ENCODE results near the gene RRP36.

RRP36 gene

GRCh38 chr6:43047998-43048397 is 26.6 kb downstream of the RRP36 start:
- peaks cover 0 to 4% of the 10 kb centered on the region in 2 donors for H3K9me3 ChIP-seq (replicated peaks in 1 of 2; ENCODE audit: control insufficient read depth in 2 of 2, insufficient read depth in 1 of 2, low read depth in 1 of 2, low read length in 2 of 2)
- H3K36me3 ChIP-seq (replicated peaks in 1 of 2; ENCODE audit: control insufficient read depth in 2 of 2, insufficient read depth in 2 of 2, low read length in 2 of 2): peaks cover 55 to 87% of the 10 kb centered on the region in 2 donors
- H3K18ac ChIP-seq (ENCODE audit: low read length): no peak overlapping the region
- WGBS, 2 donors (ENCODE audit: extremely low coverage in 2 of 2, insufficient read length in 2 of 2, insufficient replicate concordance in 1 of 2): no CpG with 5 or more reads among the region's 7 CpGs
- H2BK5ac ChIP-seq (ENCODE audit: low read length): no peak overlapping the region
- no peak overlapping the region for H4K8ac ChIP-seq (ENCODE audit: low read depth, low read length)
- no peak overlapping the region for H3K14ac ChIP-seq (ENCODE audit: low read length)
- peaks cover 3% of the 10 kb centered on the region for H3K79me1 ChIP-seq (ENCODE audit: low read depth, low read length)
- no peak overlapping the region for H4K91ac ChIP-seq (ENCODE audit: low read depth, low read length, poor library complexity)
- no peaks in the 10 kb centered on the region for H3K27me3 ChIP-seq (ENCODE audit: control insufficient read depth in 3 of 3, insufficient read depth in 3 of 3, low read depth in 1 of 3, low read length in 3 of 3)
- H3K4me3 ChIP-seq (ENCODE audit: low read length in 2 of 2): no peak overlapping the region
- no peak overlapping the region for H3K27ac ChIP-seq (replicated peaks; ENCODE audit: low read length)
- H2AFZ ChIP-seq (ENCODE audit: low read length): no peak overlapping the region
- H2BK120ac ChIP-seq (ENCODE audit: low read depth, low read length): no peak overlapping the region
- H3K23ac ChIP-seq (ENCODE audit: low read depth, low read length, poor library complexity): peak overlapping the region; percentile 59
- no peak overlapping the region for H3K4me2 ChIP-seq (ENCODE audit: insufficient read depth, low read length, poor library complexity, severe bottlenecking)
- H3K4ac ChIP-seq (ENCODE audit: low read length): no peak overlapping the region
- no peak overlapping the region for H3K9ac ChIP-seq (ENCODE audit: low read depth, low read length, poor library complexity)
- no peak overlapping the region for H2BK12ac ChIP-seq (ENCODE audit: low read length)
- DNase-seq (ENCODE audit: low spot score): no peak
- no peak overlapping the region for H2BK15ac ChIP-seq (ENCODE audit: low read length)
- peaks cover 1 to 5% of the 10 kb centered on the region in 2 donors for H3K4me1 ChIP-seq (ENCODE audit: control insufficient read depth in 2 of 2, insufficient read depth in 1 of 2, low read depth in 1 of 2, low read length in 2 of 2)
- no peak overlapping the region for H2AK5ac ChIP-seq (ENCODE audit: low read depth, low read length)

GRCh38 chr6:43050981-43051380 is 29.6 kb downstream of the RRP36 start:
- H4K8ac ChIP-seq (ENCODE audit: low read depth, low read length): no peak overlapping the region
- peaks cover 4 to 6% of the 10 kb centered on the region in 2 donors for H3K4me1 ChIP-seq (ENCODE audit: control insufficient read depth in 2 of 2, insufficient read depth in 1 of 2, low read depth in 1 of 2, low read length in 2 of 2)
- H2BK12ac ChIP-seq (ENCODE audit: low read length): no peak overlapping the region
- H3K18ac ChIP-seq (ENCODE audit: low read length): no peak overlapping the region
- H3K79me1 ChIP-seq (ENCODE audit: low read depth, low read length): peaks cover 3% of the 10 kb centered on the region
- H3K23ac ChIP-seq (ENCODE audit: low read depth, low read length, poor library complexity): no peak overlapping the region
- no peak overlapping the region for H2AK5ac ChIP-seq (ENCODE audit: low read depth, low read length)
- no peak overlapping the region for H2BK15ac ChIP-seq (ENCODE audit: low read length)
- no peak overlapping the region for H3K4me2 ChIP-seq (ENCODE audit: insufficient read depth, low read length, poor library complexity, severe bottlenecking)
- DNase-seq (ENCODE audit: low spot score): no peak
- H3K9ac ChIP-seq (ENCODE audit: low read depth, low read length, poor library complexity): no peak overlapping the region
- no peak overlapping the region for H4K91ac ChIP-seq (ENCODE audit: low read depth, low read length, poor library complexity)
- H3K4ac ChIP-seq (ENCODE audit: low read length): no peak overlapping the region
- no peaks in the 10 kb centered on the region for H3K9me3 ChIP-seq (replicated peaks in 1 of 2; ENCODE audit: control insufficient read depth in 2 of 2, insufficient read depth in 1 of 2, low read depth in 1 of 2, low read length in 2 of 2)
- H3K27ac ChIP-seq (replicated peaks; ENCODE audit: low read length): no peak overlapping the region
- H3K4me3 ChIP-seq (ENCODE audit: low read length in 2 of 2): no peak overlapping the region
- no CpG with 5 or more reads among the region's 17 CpGs for whole genome bisulfite sequencing, 2 donors (ENCODE audit: extremely low coverage in 2 of 2, insufficient read length in 2 of 2, insufficient replicate concordance in 1 of 2)
- no peak overlapping the region for H2BK5ac ChIP-seq (ENCODE audit: low read length)
- H2AFZ ChIP-seq (ENCODE audit: low read length): no peak overlapping the region
- H3K36me3 ChIP-seq (replicated peaks in 1 of 2; ENCODE audit: control insufficient read depth in 2 of 2, insufficient read depth in 2 of 2, low read length in 2 of 2): peaks cover 44 to 75% of the 10 kb centered on the region in 2 donors
- no peak overlapping the region for H3K14ac ChIP-seq (ENCODE audit: low read length)
- no peak overlapping the region for H2BK120ac ChIP-seq (ENCODE audit: low read depth, low read length)
- H3K27me3 ChIP-seq (ENCODE audit: control insufficient read depth in 3 of 3, insufficient read depth in 3 of 3, low read depth in 1 of 3, low read length in 3 of 3): no peaks in the 10 kb centered on the region

- Histone ChIP-seq H3K4me2 (ENCODE audit: insufficient read depth, low read length, poor library complexity, severe bottlenecking) (no peak overlapping the region), H3K79me1 (ENCODE audit: low read depth, low read length) (peaks cover 3% of the 10 kb centered on the region), H2AK5ac (ENCODE audit: low read depth, low read length) (peak overlapping the region; percentile 91), H3K27me3 (ENCODE audit: control insufficient read depth in 3 of 3, insufficient read depth in 3 of 3, low read depth in 1 of 3, low read length in 3 of 3) (no peaks in the 10 kb centered on the region), H3K14ac (ENCODE audit: low read length) (no peak overlapping the region), H3K4ac (ENCODE audit: low read length) (no peak overlapping the region), H3K9ac (ENCODE audit: low read depth, low read length, poor library complexity) (peak overlapping the region; percentile 98), H2BK5ac (ENCODE audit: low read length) (no peak overlapping the region), H3K27ac (replicated peaks; ENCODE audit: low read length) (no peak overlapping the region), H4K91ac (ENCODE audit: low read depth, low read length, poor library complexity) (no peak overlapping the region), H3K4me1 (ENCODE audit: control insufficient read depth in 2 of 2, insufficient read depth in 1 of 2, low read depth in 1 of 2, low read length in 2 of 2) (peaks cover 4 to 6% of the 10 kb centered on the region in 2 donors), H2BK15ac (ENCODE audit: low read length) (no peak overlapping the region), H3K4me3 (ENCODE audit: low read length in 2 of 2) (peak overlapping the region in 1 of 2 donors; percentile 87), H2AFZ (ENCODE audit: low read length) (no peak overlapping the region), H3K18ac (ENCODE audit: low read length) (no peak overlapping the region), H4K8ac (ENCODE audit: low read depth, low read length) (no peak overlapping the region), H2BK120ac (ENCODE audit: low read depth, low read length) (no peak overlapping the region), H3K9me3 (replicated peaks in 1 of 2; ENCODE audit: control insufficient read depth in 2 of 2, insufficient read depth in 1 of 2, low read depth in 1 of 2, low read length in 2 of 2) (no peaks in the 10 kb centered on the region), H2BK12ac (ENCODE audit: low read length) (no peak overlapping the region), H3K36me3 (replicated peaks in 1 of 2; ENCODE audit: control insufficient read depth in 2 of 2, insufficient read depth in 2 of 2, low read length in 2 of 2) (peaks cover 34 to 68% of the 10 kb centered on the region in 2 donors), H3K23ac (ENCODE audit: low read depth, low read length, poor library complexity) (peak overlapping the region; percentile 28)
- WGBS, 2 donors (ENCODE audit: extremely low coverage in 2 of 2, insufficient read length in 2 of 2, insufficient replicate concordance in 1 of 2): no CpG with 5 or more reads among the region's 19 CpGs
- DNase-seq (ENCODE audit: low spot score): no peak
These were observed 30.9 kb downstream of the RRP36 start for GRCh38 chr6:43052225-43052841.

- Histone ChIP-seq H2AK5ac (ENCODE audit: low read depth, low read length) (peak overlapping the region; percentile 91), H3K36me3 (replicated peaks in 1 of 2; ENCODE audit: control insufficient read depth in 2 of 2, insufficient read depth in 2 of 2, low read length in 2 of 2) (peaks cover 31 to 66% of the 10 kb centered on the region in 2 donors), H2BK120ac (ENCODE audit: low read depth, low read length) (peak overlapping the region; percentile 35), H3K4me2 (ENCODE audit: insufficient read depth, low read length, poor library complexity, severe bottlenecking) (peak overlapping the region; percentile 71), H2BK5ac (ENCODE audit: low read length) (peak overlapping the region; percentile 84), H3K27me3 (ENCODE audit: control insufficient read depth in 3 of 3, insufficient read depth in 3 of 3, low read depth in 1 of 3, low read length in 3 of 3) (no peaks in the 10 kb centered on the region), H2AFZ (ENCODE audit: low read length) (peak overlapping the region; percentile 86), H2BK15ac (ENCODE audit: low read length) (peak overlapping the region; percentile 13), H4K8ac (ENCODE audit: low read depth, low read length) (peak overlapping the region; percentile 70), H3K4ac (ENCODE audit: low read length) (peak overlapping the region; percentile 86), H3K23ac (ENCODE audit: low read depth, low read length, poor library complexity) (peak overlapping the region; percentile 98), H4K91ac (ENCODE audit: low read depth, low read length, poor library complexity) (peak overlapping the region; percentile 48), H3K9ac (ENCODE audit: low read depth, low read length, poor library complexity) (peak overlapping the region; percentile 98), H3K9me3 (replicated peaks in 1 of 2; ENCODE audit: control insufficient read depth in 2 of 2, insufficient read depth in 1 of 2, low read depth in 1 of 2, low read length in 2 of 2) (no peaks in the 10 kb centered on the region), H2BK12ac (ENCODE audit: low read length) (no peak overlapping the region), H3K4me3 (ENCODE audit: low read length in 2 of 2) (peak overlapping the region; percentile 87 to 92), H3K18ac (ENCODE audit: low read length) (peak overlapping the region; percentile 89), H3K14ac (ENCODE audit: low read length) (peak overlapping the region; percentile 72), H3K27ac (replicated peaks; ENCODE audit: low read length) (peak overlapping the region; percentile 86), H3K79me1 (ENCODE audit: low read depth, low read length) (peaks cover 3% of the 10 kb centered on the region), H3K4me1 (ENCODE audit: control insufficient read depth in 2 of 2, insufficient read depth in 1 of 2, low read depth in 1 of 2, low read length in 2 of 2) (peaks cover 4 to 6% of the 10 kb centered on the region in 2 donors)
- DNase-seq (ENCODE audit: low spot score): no peak
- no CpG with 5 or more reads among the region's 22 CpGs for WGBS, 2 donors (ENCODE audit: extremely low coverage in 2 of 2, insufficient read length in 2 of 2, insufficient replicate concordance in 1 of 2)
These were observed 31.6 kb downstream of the RRP36 start for GRCh38 chr6:43052842-43053544.
